OCI-M2 (cell line): Measurements from ENCODE around the gene SCAMP3.
"Not testable (repeated sequence)": the region's sequence is repeated elsewhere in the genome, so short reads cannot be mapped to it uniquely, and the experiment has no call there.

Source experiments
- DNase-seq: peaks from one replicate; lab custom pipeline; 2025; ENCODE audit not compliant: unreplicated experiment; lab: John Stamatoyannopoulos, UW

The SCAMP3 gene

DNA sequence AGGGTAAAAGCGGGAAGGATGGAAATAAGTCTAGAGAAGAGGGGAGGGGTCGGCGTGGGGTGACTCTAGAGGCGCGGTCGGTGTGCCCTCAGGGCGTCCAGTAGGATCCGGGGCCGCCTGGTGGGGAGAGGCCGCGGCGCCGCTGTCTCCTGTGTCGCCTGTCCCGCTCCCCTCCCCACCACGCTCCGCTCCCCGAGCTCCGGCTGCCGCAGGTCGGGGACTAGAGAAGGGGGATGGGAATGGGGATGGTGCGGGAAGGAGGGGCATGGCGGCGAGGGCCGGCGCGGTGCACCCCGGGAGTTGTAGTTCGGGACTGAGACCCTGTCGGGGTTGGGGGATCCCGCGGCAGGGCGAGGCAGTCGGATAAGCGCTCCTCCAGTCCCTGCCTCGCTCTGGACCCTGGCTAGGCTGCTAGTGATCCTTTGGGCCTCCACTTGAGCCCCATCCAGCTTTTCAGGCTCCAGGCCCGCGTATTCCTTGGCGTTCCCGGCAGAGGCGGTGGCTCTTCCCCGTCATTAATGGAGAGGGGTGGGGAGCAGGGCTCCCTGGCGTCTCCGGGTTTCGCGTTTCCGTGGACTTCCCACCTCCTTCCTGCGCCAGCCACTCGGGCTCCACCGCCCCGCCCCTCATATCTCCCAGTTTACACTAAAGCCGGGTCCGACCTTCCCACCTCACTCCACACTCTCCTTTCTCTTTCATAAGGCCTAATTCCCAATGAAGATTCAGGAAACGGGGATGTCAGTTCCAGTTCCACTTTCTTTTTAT is 6.7 kb downstream of the SCAMP3 start, which contains the start of gene ENTREP3:
Gene ENTREP3, minus strand, starts transcription at position 241 of the 765 bp plus-strand sequence. CDS start 606 bp downstream, outside the sequence.
- no peak for DNase-seq

DNA sequence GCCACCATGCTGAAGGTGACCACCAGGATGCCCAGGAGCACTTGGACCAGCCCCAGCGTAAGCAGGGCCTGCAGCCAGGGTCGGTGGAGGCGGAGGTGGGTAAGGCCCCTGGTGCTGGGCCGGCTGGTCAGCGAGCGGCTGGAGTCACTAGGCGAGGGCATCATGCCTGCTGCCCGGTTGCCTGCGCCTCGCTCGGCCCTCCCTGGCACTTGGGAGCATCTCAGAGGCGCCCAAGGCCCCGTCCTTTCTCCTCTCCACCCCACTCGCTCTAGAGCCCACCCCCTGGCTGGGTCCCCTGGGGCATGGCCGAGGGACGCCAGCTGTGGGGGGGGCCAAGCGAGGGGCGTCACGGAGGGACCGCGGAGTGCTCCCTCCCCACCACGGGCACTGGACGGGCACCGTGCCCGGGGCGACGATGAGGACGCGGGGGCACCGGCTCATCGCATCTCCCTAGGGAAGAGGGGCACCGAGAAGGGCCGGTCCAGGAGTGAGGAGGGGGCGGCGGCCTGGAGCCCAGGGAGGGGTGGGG is 7.4 kb downstream of the SCAMP3 start:
- DNase-seq = no peak

- no peak for DNase-seq
These were observed 7.9 kb downstream of the SCAMP3 start for GRCh38 chr1:155254228-155254713.

- DNase-seq = no peak
These were observed 8.4 kb downstream of the SCAMP3 start for GRCh38 chr1:155253797-155254196.

- no peak for DNase-seq
These were observed 9.0 kb downstream of the SCAMP3 start for GRCh38 chr1:155253208-155253607.

DNA sequence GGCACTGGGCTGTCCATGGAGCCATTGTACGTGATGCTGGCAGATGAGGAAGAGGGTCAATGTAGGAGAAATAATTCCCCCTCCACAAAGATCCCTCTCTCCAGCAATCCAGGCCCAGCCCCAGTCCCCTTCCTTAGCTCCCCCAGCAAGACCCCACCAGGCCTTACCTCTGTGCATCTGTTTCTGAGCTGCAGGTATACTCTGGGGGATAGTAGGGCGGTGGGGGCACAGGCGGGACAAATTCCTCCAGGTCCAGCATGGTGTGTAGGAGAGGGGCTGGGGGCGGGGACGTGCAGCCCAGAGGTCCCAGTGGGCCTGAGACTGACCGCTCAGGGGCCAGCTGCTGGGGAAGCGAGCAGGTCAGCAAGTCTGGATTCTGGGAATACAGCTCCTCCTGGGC is 10.6 kb downstream of the SCAMP3 start:
- no peak for DNase-seq

GRCh38 chr1:155250633-155251449 is 11.3 kb downstream of the SCAMP3 start:
- peak; percentile 54 for DNase-seq

DNA sequence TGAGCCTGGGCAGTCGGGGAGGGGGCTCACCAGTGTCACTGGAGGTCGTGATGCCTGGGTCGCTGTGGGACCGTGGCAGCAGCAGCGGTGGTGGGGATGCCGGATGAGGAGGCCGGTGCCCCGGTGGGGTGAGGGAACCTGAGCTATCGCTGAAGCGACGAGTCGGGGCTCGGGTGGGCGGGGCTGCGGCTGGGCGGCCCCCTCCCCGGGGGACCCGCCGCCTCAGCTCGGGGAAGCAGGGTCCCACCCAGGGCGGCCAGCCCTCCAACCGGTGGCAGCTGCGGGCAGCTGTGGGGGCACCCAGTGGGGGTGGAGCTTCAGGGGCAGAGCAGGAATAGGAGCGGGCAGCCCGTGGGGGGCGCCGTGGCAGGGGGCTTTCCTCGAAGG is 11.9 kb downstream of the SCAMP3 start:
- no peak for DNase-seq

- DNase-seq = no peak
These were observed 14.2 kb downstream of the SCAMP3 start for GRCh38 chr1:155247667-155248553.

GRCh38 chr1:155246796-155247195 is 15.4 kb downstream of the SCAMP3 start:
- DNase-seq = not testable (repeated sequence)

- DNase-seq = no peak
These were observed 17.0 kb downstream of the SCAMP3 start for GRCh38 chr1:155245163-155245524.

DNA sequence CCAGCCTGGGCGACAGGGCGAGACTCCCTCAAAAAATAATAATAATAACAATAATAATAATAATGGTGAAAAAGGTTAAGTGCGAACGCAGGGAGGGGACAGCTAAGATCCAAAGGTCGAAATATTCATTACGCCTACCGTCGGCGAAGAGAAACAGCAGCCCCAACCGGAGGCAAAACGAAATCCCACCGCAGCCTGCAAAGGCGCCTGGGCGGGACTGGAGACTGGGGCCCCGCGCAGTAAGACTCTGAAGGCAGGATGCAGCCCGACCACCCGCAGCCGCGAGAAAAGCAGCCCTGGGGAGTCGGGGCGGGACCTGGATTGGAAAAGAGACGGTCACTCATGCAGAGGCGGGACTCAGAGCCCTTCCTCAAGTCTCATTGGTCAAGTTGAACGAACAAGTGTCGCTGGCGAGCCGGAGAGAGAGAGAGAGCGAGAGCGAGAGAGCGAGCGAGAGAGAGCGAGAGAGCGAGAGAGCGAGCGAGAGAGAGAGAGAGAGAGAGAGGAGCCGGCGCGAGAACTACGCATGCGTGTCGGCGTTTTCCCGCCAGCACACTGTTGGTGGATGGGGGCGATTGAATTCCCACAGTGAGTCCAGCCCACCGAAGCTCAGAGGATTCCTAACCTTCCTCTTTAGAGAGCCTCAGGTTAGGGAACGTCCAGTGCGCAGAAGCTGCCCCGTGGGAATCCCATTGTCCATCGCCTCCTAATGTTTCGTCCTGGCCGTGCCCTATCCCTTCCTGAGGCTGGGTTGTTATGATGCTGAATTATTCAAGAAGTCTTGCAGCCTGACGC is 17.6 kb downstream of the SCAMP3 start:
- peak; percentile 87 for DNase-seq

DNA sequence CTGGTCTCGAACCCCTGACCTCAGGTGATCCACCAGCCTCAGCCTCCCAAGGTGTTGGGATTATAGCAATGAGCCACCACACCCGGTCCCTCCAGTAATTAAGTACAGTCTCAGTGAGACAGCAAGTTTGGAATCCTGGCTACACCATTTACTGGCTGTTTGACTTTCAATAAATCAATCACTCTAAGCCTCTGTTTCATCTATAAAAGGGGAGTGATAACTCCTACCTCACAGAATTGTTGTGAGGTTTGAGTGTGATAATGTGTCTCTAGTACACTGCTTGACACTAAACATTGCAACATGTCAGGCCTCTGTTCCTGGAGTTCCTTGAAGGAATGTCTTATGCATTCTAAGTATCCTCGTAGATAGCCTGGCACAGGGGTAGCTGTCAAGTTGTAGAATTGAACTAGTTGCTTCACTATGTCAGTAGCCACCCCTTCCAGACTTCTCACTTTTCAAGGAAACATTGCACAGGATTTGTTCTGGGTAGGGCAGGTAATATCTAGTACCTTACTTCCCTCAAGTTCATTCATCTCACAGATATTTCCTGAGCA is 19.3 kb downstream of the SCAMP3 start:
- DNase-seq = no peak

GRCh38 chr1:155241841-155242264 is 20.3 kb downstream of the SCAMP3 start:
- DNase-seq = no peak

DNA sequence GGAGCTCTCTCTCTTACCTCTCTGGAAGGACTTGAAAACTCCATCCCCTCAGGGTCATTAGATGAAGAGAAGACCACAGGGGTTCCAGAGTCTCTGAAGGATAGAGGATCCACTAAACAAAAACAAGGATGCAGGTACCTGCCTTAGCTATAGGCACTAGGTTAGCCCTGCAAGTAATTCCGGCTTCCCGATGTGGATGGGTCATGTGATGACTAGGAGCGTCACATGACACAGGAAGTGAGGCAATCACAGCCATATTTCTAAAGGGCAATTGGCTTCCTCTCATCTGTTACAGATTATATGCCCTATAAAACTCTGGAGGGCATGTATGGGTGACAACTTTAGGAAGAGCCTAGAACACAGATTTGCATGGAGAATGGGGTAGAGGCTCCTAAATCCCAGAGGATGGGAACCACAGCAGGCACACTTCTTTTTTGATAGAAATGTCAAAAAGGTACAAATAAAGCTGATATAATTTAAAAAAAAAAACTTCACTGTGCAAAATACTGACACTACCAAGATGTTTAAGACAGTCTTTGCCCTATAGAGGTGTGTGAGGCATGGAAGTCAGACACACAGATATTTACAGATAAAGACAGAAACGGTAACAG is 21.0 kb downstream of the SCAMP3 start:
- DNase-seq = peak; percentile 64

GRCh38 chr1:155236451-155236850 is 25.7 kb downstream of the SCAMP3 start:
- no peak for DNase-seq

DNA sequence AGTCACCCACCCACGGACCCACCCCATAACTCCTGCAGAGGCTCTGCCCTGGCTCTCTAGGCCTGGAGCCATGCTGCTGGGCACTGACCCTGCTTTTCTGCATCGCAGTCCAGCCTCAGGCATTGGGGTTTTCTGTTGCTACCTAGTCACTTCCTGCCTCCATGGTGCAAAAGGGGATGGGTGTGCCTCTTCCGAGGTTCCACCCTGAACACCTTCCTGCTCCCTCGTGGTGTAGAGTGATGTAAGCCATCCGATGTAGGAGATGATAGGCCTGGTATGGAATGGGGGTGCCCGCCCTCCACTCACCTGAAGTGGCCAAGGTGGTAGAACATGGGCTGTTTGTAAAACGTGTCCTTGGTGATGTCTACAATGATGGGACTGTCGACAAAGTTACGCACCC is 26.8 kb downstream of the SCAMP3 start:
- not testable (repeated sequence) for DNase-seq

DNA sequence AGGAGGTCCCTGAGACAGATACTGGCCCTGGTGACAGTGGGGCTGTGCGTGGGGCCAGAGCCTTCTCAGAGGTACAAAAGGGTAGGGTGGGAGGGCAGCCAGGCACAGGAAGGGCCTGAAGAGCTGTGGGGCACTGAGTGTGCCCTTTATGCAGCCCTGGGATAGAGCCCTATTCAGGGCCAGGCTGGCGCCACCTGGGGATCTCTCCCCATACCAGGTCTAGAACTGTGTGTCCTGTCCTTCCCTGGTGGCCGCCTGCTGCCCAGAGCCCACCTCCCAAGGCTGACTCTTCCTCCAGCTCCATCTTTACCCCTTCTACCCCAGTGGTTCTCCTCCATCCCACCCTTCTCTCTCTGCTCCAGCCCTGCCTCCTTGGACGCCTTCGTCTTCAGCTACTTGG is 28.7 kb downstream of the SCAMP3 start:
- not testable (repeated sequence) for DNase-seq
